Small intestine (tissue), 7 donors: ENCODE data around the gene PRM2. TPM values are rescaled to one million over a fixed set of nuclear protein-coding genes. Genes with fewer than 3 reads are reported as not detected.

Experiments
- DNase-seq, 2 donors: peaks; one replicate each; pipeline versions ENCODE4 v3.0.0 to v3.0.0-alpha.2; 2013
- FAIRE-seq: peaks from 2 replicates; lab custom pipeline; 2012; peaks lifted over from hg19 to GRCh38; lab: Jason Lieb, UNC
- H3K27ac ChIP-seq, 3 donors: one replicate each; pipeline ENCODE4 v1.5.1; 2013; ENCODE audit warnings: low read length in 2 of 3, mild to moderate bottlenecking in 2 of 3, control low read depth in 1 of 3, inconsistent platforms in 1 of 3, low read depth in 1 of 3, moderate library complexity in 1 of 3
- H3K27me3 ChIP-seq, 3 donors: one replicate each; pipeline ENCODE4 v1.6.1; 2013; ENCODE audit warnings: low read length in 3 of 3, inconsistent platforms in 1 of 3; ENCODE audit not compliant: control insufficient read depth in 3 of 3, insufficient read depth in 3 of 3
- H3K36me3 ChIP-seq, 3 donors: one replicate each; pipeline ENCODE4 v1.6.1; 2013; ENCODE audit warnings: low read length in 3 of 3, inconsistent platforms in 1 of 3, low read depth in 1 of 3, mild to moderate bottlenecking in 1 of 3, moderate library complexity in 1 of 3; ENCODE audit not compliant: control insufficient read depth in 3 of 3, insufficient read depth in 2 of 3
- H3K4me1 ChIP-seq, 3 donors: one replicate each; pipeline ENCODE4 v1.6.1; 2013; ENCODE audit warnings: low read length in 2 of 3, inconsistent platforms in 1 of 3, low read depth in 1 of 3, mild to moderate bottlenecking in 1 of 3, moderate library complexity in 1 of 3; ENCODE audit not compliant: control insufficient read depth in 3 of 3, insufficient read depth in 2 of 3
- H3K4me3 ChIP-seq, 3 donors: one replicate each; pipeline ENCODE4 v1.5.1; 2013; ENCODE audit warnings: low read length in 3 of 3, control low read depth in 1 of 3, inconsistent platforms in 1 of 3, low read depth in 1 of 3, mild to moderate bottlenecking in 1 of 3, moderate library complexity in 1 of 3
- H3K9me3 ChIP-seq, 2 donors: one replicate each; pipeline ENCODE4 v1.6.1; 2013; ENCODE audit warnings: low read depth in 1 of 2, low read length in 1 of 2; ENCODE audit not compliant: control insufficient read depth in 2 of 2, insufficient read depth in 1 of 2
- WGBS, 3 donors: extraction: QIAGEN DNeasy Blood & Tissue Kit; methylation state at CpG; one replicate each; pipeline ENCODE4 v1.1.7; 2013; 5-methylcytosine and 5-hydroxymethylcytosine counted together
- polyA plus RNA-seq, 4 donors: library from polyadenylated mRNA; stranded (reverse) in 3 of 4; unstranded in 1 of 4; fragments of 200-250 nt in 3 of 4; fragments of 120-200 nt in 1 of 4; gene quantifications; one replicate each; pipeline versions ENCODE4 v1.2.1 to v1.2.3, GENCODE V29; 2013
- donor health status: healthy with polysubstance abuse.
- donor health status: control.
- donor health status: control.
- donor health status: Bipolar disorder and iron deficiency.
- donor health status: healthy.

Gene PRM2
- polyA plus RNA-seq, 4 donors = not detected

DNA sequence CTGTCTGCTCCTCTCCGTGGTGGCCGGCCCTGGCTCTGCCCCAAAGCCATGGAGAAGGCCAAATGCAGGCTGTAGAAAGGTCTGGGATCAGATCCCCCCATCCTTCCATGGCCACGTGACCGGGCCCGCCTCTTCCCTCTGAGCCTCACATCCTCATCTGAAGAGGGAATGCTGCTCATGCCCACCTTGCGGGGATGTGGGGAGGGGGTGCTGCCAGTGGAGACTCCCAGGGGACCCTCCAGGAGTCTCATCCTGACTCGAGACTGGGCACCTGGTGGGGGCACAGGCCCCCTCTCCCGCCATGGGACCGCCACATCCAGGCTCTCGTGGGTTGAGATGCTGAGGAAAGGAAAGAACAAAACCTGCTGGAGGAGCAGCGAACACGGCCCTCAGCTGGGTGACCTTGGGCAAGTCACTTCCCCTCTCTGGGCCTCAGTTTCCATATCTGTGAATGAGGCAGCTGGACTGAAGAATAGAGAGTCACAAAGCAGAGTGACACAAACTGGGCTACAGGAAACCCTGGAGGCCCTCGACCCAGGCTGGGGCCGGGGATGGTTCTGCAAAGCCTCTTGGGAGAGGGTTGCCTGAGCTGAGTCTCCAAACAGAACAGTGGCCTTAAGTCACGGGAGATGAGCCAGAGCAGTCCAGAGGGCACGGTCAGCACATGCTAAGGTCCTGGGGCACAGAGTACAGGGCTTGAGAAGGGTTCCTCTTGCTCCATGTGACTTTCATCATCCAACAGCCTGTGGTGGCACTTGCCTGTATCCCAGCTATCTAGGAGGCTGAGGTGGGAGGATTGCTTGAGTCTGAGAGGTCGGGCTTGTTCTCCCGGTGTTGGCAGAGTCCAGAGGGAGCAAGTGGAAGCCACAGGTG lies 50.4 kb downstream of the PRM2 start:
- H3K36me3 ChIP-seq = no peaks in the 10 kb centered on the region
- DNase-seq (no peak), FAIRE-seq (no peak)
- 75 to 80% (median 76%) methylated on average over 17 to 18 of the region's 18 CpGs for WGBS, 3 donors
- no peak overlapping the region for H3K4me3 ChIP-seq
- peaks cover 0 to 4% (median 0%) of the 10 kb centered on the region in 3 donors for H3K4me1 ChIP-seq
- no peaks in the 10 kb centered on the region for H3K9me3 ChIP-seq
- no peaks in the 10 kb centered on the region for H3K27me3 ChIP-seq
- H3K27ac ChIP-seq = peak overlapping the region in 1 of 3 donors; percentile 92

Other genes starting within 250 kb of the PRM2 start
- 10 to 100 TPM in 1 of 4 donors, 1 to 10 TPM in 3; 1.9 to 15.0 (median 5.1) TPM for gene SOCS1, start 20.3 kb downstream of the PRM2 start, polyA plus RNA-seq
- not detected for gene TNP2, start 7.2 kb downstream of the PRM2 start, polyA plus RNA-seq
- not detected for gene PRM3, start 2.9 kb downstream of the PRM2 start, polyA plus RNA-seq
- gene PRM1, start 4.8 kb upstream of the PRM2 start, polyA plus RNA-seq = not detected
- gene RMI2, start 69.0 kb upstream of the PRM2 start, polyA plus RNA-seq = 10 to 100 TPM in 2 of 4 donors, 1 to 10 TPM in 2; 1.4 to 14.6 (median 8.6) TPM